DOHH2 (cell line): ENCODE data around the gene ARHGAP29.

Source experiments
- H3F3A ChIP-seq: fragments of 200-600 bp; sonication (generic), shearing (Covaris generic); 2 replicates; pipeline ENCODE4 v1.6.0; 2016; ENCODE audit warnings: antibody characterized with exemption, mild to moderate bottlenecking; ENCODE audit not compliant: control insufficient read depth, insufficient read depth
- H3K27ac ChIP-seq: fragments of 200-600 bp; sonication (generic); 2 replicates; pipeline ENCODE4 v1.5.1; 2014; ENCODE audit warnings: low read depth, mild to moderate bottlenecking, low read length, moderate library complexity
- H3K27me3 ChIP-seq: fragments of 200-600 bp; sonication (generic); 2 replicates; pipeline ENCODE4 v1.6.1; 2014; ENCODE audit warnings: mild to moderate bottlenecking, low read length, mixed read lengths; ENCODE audit not compliant: control insufficient read depth
- H3K36me3 ChIP-seq: fragments of 200-600 bp; sonication (generic); 2 replicates; pipeline ENCODE4 v1.6.1; 2014; ENCODE audit warnings: mild to moderate bottlenecking, low read length, moderate library complexity, mixed read lengths; ENCODE audit not compliant: control insufficient read depth
- H3K4me1 ChIP-seq: fragments of 200-600 bp; sonication (generic); 2 replicates; pipeline ENCODE4 v1.6.1; 2014; ENCODE audit warnings: mild to moderate bottlenecking, low read length, mixed read lengths; ENCODE audit not compliant: control insufficient read depth
- H3K4me2 ChIP-seq: fragments of 200-600 bp; sonication (generic); 2 replicates; pipeline ENCODE4 v1.6.0; 2014; ENCODE audit warnings: mild to moderate bottlenecking, low read length, moderate library complexity
- H3K4me3 ChIP-seq: fragments of 200-600 bp; sonication (generic); 2 replicates; pipeline ENCODE4 v1.5.1; 2014; ENCODE audit warnings: mild to moderate bottlenecking, low read length, mixed read lengths
- H3K79me2 ChIP-seq: fragments of 200-600 bp; sonication (generic); 2 replicates; pipeline ENCODE4 v1.6.1; 2014; ENCODE audit warnings: mild to moderate bottlenecking, low read length, mixed read lengths; ENCODE audit not compliant: control insufficient read depth
- H3K9me2 ChIP-seq: fragments of 200-600 bp; sonication (generic); replicated peaks from 2 replicates; pipeline ENCODE4 v1.6.1; 2014; ENCODE audit warnings: mild to moderate bottlenecking, low read length, mixed read lengths; ENCODE audit not compliant: control insufficient read depth
- H3K9me3 ChIP-seq: fragments of 200-600 bp; sonication (generic); 2 replicates; pipeline ENCODE4 v1.6.1; 2014; ENCODE audit warnings: antibody characterized with exemption, low read length, mixed read lengths; ENCODE audit not compliant: control insufficient read depth, insufficient read depth
- H4K20me1 ChIP-seq: fragments of 200-600 bp; sonication (generic); 2 replicates; pipeline ENCODE4 v1.6.0; 2014; ENCODE audit warnings: low read depth, mild to moderate bottlenecking, antibody characterized with exemption, low read length, moderate library complexity; ENCODE audit not compliant: control insufficient read depth, insufficient read depth
- CTCF ChIP-seq: fragments of 200-600 bp; sonication (generic); IDR thresholded peaks from one replicate; pipeline ENCODE4 v1.5.1; 2014; ENCODE audit warnings: antibody characterized with exemption, mild to moderate bottlenecking, low read depth, low read length; ENCODE audit not compliant: poor library complexity, severe bottlenecking
- EZH2phosphoT487 ChIP-seq: fragments of 200-600 bp; sonication (generic); IDR thresholded peaks from 2 replicates; pipeline ENCODE4 v1.6.1; 2017; ENCODE audit warnings: borderline replicate concordance, mild to moderate bottlenecking, antibody characterized with exemption, low read length, moderate library complexity, mixed read lengths

ARHGAP29 gene

DNA sequence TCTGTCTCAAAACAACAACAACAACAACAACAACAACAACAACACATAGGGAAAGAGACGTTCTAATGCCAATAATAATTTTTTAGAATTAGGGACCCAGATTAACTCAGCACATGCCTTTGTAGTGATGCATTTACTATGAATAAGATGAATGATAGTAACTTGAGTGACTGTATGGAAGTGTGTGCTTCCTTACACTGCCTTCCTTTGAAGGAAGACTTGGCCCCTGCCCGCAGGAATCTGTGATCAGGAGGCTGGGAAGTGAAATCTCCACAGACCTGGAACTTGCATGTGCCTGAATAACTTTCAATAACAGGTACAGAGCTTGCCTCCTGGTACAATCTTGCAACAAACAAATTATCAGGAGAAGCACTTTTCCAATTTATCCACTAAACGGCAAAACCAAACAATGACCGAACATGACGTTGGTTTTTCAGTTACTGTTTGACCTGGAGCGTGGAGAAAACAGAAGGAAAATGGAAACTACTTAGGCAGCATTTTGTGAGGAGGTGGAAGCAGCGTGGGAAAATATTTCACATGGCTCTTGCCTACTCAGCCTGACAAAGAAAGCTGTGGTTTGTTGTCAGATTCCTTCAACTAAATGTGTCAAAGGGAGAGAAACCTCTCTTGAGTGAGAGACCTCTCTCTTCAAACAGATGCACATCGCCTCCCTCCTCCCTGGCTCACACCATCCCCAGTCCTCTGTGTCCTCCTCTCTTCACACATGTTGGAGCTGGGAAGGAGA is 106.4 kb downstream of the ARHGAP29 start:
- Histone ChIP-seq H3F3A (no peaks in the 10 kb centered on the region), H3K9me2 (no peaks in the 10 kb centered on the region), H3K4me2 (no peak overlapping the region), H3K4me1 (no peaks in the 10 kb centered on the region), H3K36me3 (no peaks in the 10 kb centered on the region), H3K27me3 (no peaks in the 10 kb centered on the region), H3K4me3 (no peak overlapping the region), H3K79me2 (no peaks in the 10 kb centered on the region), H4K20me1 (no peaks in the 10 kb centered on the region), H3K9me3 (no peaks in the 10 kb centered on the region), H3K27ac (no peak overlapping the region)
- no peak for TF ChIP-seq CTCF
- no peak for TF ChIP-seq EZH2phosphoT487

DNA sequence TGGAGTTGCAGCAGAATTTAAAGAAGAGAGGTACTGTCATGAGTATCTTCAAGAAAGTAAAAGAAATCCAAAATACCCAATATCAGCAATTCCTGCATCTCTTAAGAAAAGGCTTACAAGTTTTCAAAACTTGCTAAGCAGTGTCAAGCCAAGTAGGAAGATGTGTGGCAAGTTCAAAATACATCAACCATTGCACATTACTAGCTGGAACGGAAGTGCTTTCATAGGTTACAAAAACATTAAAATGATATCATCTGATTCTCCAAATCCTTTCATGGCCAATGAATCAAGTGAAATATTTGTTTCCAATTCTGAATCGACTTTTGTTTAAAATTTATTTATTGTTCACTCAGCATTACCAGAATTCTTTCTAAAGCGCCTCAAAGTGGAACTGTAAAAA is 110.7 kb downstream of the ARHGAP29 start:
- H3F3A ChIP-seq, result no peaks in the 10 kb centered on the region
- no peak overlapping the region for H3K4me3 ChIP-seq
- H3K27me3 ChIP-seq, result no peaks in the 10 kb centered on the region
- H3K9me2 ChIP-seq, result no peaks in the 10 kb centered on the region
- H3K4me1 ChIP-seq, result no peaks in the 10 kb centered on the region
- H3K27ac ChIP-seq, result no peak overlapping the region
- H3K4me2 ChIP-seq, result no peak overlapping the region
- H4K20me1 ChIP-seq, result no peaks in the 10 kb centered on the region
- H3K9me3 ChIP-seq, result no peaks in the 10 kb centered on the region
- H3K36me3 ChIP-seq, result no peaks in the 10 kb centered on the region
- no peaks in the 10 kb centered on the region for H3K79me2 ChIP-seq
- TF ChIP-seq EZH2phosphoT487 (no peak), CTCF (no peak)

DNA sequence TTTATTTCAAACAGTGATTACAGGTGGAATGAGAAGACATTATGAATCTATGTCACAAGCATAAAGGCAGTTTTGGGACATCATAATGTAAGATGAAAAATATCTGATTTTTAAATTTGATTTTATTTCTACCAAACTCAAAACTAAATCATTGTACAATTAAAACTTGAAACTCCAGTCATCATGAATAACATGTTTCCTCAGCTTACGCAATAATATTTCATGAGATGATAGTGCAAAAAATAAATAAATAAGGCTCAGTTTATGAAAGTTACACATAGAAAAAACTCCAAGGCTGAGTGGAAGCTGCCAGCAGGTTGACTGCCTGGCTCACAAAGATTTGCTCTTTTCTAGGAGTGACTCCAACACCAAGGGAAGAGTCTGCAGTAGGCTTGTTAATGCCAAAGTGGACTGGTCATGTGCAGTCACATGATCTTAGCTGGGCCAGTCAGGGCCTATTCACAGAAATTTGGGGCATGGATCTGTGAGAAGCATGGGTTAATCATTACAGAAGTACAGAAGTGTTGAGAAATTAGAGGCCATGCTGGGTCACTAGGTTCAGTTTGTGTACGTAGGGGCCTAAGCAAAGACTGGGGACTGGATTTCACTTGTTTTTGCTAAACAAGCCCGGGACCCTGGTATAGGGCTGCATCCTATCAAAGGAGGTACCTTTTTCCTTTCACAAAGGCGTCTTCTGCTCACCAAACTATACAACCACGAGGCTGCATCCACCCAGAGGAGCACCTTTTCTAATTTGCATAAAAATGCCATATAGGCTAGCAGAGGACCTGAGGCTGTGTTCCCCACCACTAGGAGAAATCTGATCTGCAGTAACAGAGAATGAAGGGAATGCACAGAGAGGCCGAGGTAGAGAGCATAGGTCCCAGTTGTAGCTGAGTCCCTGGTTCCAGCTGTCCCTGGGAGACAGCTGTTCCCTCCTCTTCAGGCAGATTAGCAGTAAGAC is 111.6 kb downstream of the ARHGAP29 start:
- Histone ChIP-seq H3K27me3 (no peaks in the 10 kb centered on the region), H3K79me2 (no peaks in the 10 kb centered on the region), H3K36me3 (no peaks in the 10 kb centered on the region), H3F3A (no peaks in the 10 kb centered on the region), H3K4me3 (no peak overlapping the region), H3K27ac (no peak overlapping the region), H4K20me1 (no peaks in the 10 kb centered on the region), H3K4me1 (no peaks in the 10 kb centered on the region), H3K9me2 (no peaks in the 10 kb centered on the region), H3K9me3 (no peaks in the 10 kb centered on the region), H3K4me2 (no peak overlapping the region)
- no peak for TF ChIP-seq CTCF
- TF ChIP-seq EZH2phosphoT487, result no peak
